WTC11 (cell line): ENCODE results near the gene SLC17A5.

Experiments
- CTCF ChIP-seq: fragments of 200-600 bp; IDR thresholded peaks from 2 replicates; pipeline ENCODE4 v1.8.0; 2022; ENCODE audit warnings: antibody characterized with exemption
- E2F4 ChIP-seq: sonication (generic); formaldehyde crosslinking; IDR thresholded peaks from 2 replicates; pipeline ENCODE4 v1.8.1; 2022; ENCODE audit warnings: low read depth, mild to moderate bottlenecking, moderate library complexity, missing genetic modification reagents, borderline replicate concordance
- FOXK1 ChIP-seq: sonication (generic); formaldehyde crosslinking; IDR thresholded peaks from 2 replicates; pipeline ENCODE4 v1.8.0; 2022; ENCODE audit warnings: mild to moderate bottlenecking, moderate library complexity, missing genetic modification reagents
- NR3C1 ChIP-seq: sonication (generic); formaldehyde crosslinking; conservative IDR thresholded peaks from 2 replicates; pipeline ENCODE4 v1.8.1; 2023; ENCODE audit warnings: low read depth, mild to moderate bottlenecking, missing genetic modification reagents
- ZSCAN18 ChIP-seq: fragments of 250-450 bp; sonication (Bioruptor Pico); IDR thresholded peaks from 2 replicates; pipeline ENCODE4 v2.1.2; 2022; ENCODE audit warnings: mild to moderate bottlenecking, moderate library complexity
- TF ChIP-seq, protein P1 (sequence below): sonication (generic); formaldehyde crosslinking; conservative IDR thresholded peaks from 2 replicates; pipeline ENCODE4 v1.8.1; 2022; ENCODE audit warnings: mild to moderate bottlenecking, missing genetic modification reagents

DNA sequence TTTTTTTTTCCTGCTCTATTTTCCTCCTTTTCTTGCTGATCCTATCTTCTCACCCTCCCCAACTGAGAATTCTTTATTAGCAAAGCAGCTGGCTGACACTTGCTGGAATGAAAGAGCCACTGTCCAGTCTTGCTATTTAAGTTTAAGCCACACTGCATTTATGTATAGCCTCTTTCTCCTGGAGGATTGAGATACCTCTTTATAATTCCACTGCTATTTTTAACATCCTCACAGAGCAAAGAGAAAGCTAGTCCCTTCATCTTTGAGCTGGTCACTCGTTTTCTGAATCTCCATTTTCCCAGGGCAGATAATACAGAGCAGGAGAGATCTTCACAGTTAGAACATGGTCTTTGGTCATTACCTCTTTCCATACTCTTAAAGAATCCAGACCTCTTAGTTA, 97.0 kb downstream of the SLC17A5 start:
- TF ChIP-seq FOXK1: no peak
- TF ChIP-seq ZSCAN18 (CRISPR knock-in tag): no peak
- no peak for TF ChIP-seq CTCF
- no peak for TF ChIP-seq E2F4
- no peak for TF ChIP-seq NR3C1 (CRISPR knock-in tag)
- TF ChIP-seq, protein P1, sequence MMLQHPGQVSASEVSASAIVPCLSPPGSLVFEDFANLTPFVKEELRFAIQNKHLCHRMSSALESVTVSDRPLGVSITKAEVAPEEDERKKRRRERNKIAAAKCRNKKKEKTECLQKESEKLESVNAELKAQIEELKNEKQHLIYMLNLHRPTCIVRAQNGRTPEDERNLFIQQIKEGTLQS (CRISPR knock-in tag): no peak
